CD4-positive, CD25-positive, alpha-beta regulatory T cell (primary cell): ENCODE data around the gene LRRK1. TPM values are rescaled to one million over a fixed set of nuclear protein-coding genes. Genes with fewer than 3 reads are reported as not detected.
A peak's percentile ranks its signal among the peaks of the same experiment; 100 is the strongest.
"Not testable (repeated sequence)": the region's sequence is repeated elsewhere in the genome, so short reads cannot be mapped to it uniquely, and the experiment has no call there.

Source experiments
- ATAC-seq, 2 donors: fragments of 150-1000 bp; cut with Tn5 transposase; one replicate each; pipeline ENCODE4 v1.10.0; 2021; ENCODE audit warnings: low read depth in 2 of 2, moderate number of reproducible peaks in 2 of 2, moderate library complexity in 1 of 2
- DNase-seq, 3 donors: peaks; one replicate each; pipeline versions ENCODE4 v3.0.0 to v3.0.0-alpha.2; 2012 to 2022; ENCODE audit warnings: mixed read lengths in 1 of 3
- H3K27ac ChIP-seq: one replicate; pipeline ENCODE4 v1.7.0; 2013; ENCODE audit warnings: mild to moderate bottlenecking, low read length; ENCODE audit not compliant: insufficient read depth, poor library complexity, severe bottlenecking
- H3K27me3 ChIP-seq: one replicate; pipeline ENCODE4 v1.7.0; 2013; ENCODE audit warnings: low read length; ENCODE audit not compliant: control insufficient read depth, insufficient read depth
- H3K36me3 ChIP-seq: one replicate; pipeline ENCODE4 v1.7.0; 2013; ENCODE audit warnings: mild to moderate bottlenecking, low read length, moderate library complexity; ENCODE audit not compliant: control insufficient read depth, insufficient read depth
- H3K4me1 ChIP-seq: 2 replicates; pipeline ENCODE4 v1.7.0; 2013; ENCODE audit warnings: mild to moderate bottlenecking, low read length; ENCODE audit not compliant: insufficient read depth, control insufficient read depth, poor library complexity, severe bottlenecking
- H3K4me3 ChIP-seq: one replicate; pipeline ENCODE4 v1.7.0; 2013; ENCODE audit warnings: low read depth, mild to moderate bottlenecking, low read length, moderate library complexity
- H3K9me3 ChIP-seq, 2 experiments: 1 replicate in 1 of 2; 2 replicates in 1 of 2; pipeline ENCODE4 v1.7.0; 2013; ENCODE audit warnings: low read length in 2 of 2, mild to moderate bottlenecking in 1 of 2, moderate library complexity in 1 of 2; ENCODE audit not compliant: control insufficient read depth in 2 of 2
- H3K27ac Mint-ChIP-seq, 3 donors: one replicate each; pipeline ENCODE4 v1.8.0; 2020 to 2022; ENCODE audit warnings: mild to moderate bottlenecking in 3 of 3, mixed read lengths in 3 of 3, moderate library complexity in 2 of 3
- H3K27me3 Mint-ChIP-seq: one replicate; pipeline ENCODE4 v1.8.0; 2022; ENCODE audit warnings: mild to moderate bottlenecking, mixed read lengths
- H3K36me3 Mint-ChIP-seq: one replicate; pipeline ENCODE4 v1.8.0; 2020; ENCODE audit warnings: mixed read lengths
- H3K4me1 Mint-ChIP-seq, 4 donors: one replicate each; pipeline ENCODE4 v1.8.0; 2020 to 2022; ENCODE audit warnings: mixed read lengths in 4 of 4, mild to moderate bottlenecking in 1 of 4
- H3K4me3 Mint-ChIP-seq, 4 donors: one replicate each; pipeline ENCODE4 v1.8.0; 2020 to 2022; ENCODE audit warnings: mild to moderate bottlenecking in 4 of 4, mixed read lengths in 4 of 4, moderate library complexity in 3 of 4
- H3K9me3 Mint-ChIP-seq, 7 donors: one replicate each; pipeline ENCODE4 v1.8.0; 2020 to 2022; ENCODE audit warnings: mixed read lengths in 7 of 7, mild to moderate bottlenecking in 3 of 7, moderate library complexity in 2 of 7
- polyA plus RNA-seq, 4 donors: library from polyadenylated mRNA; unstranded; fragments of 300-500 nt; fragmentation: Illumina TruSeq; gene quantifications; one replicate each; pipeline ENCODE4 v1.2.3, GENCODE V29; 2021
- total RNA-seq: library from RNA; stranded (reverse); gene quantifications from one replicate; pipeline ENCODE4 v1.2.3, GENCODE V29; 2022

Gene LRRK1
- total and polyA plus RNA-seq, 5 donors from 2014 or later, result 0.06 to 0.17 TPM; not detected in 3

GRCh38 chr15:101072235-101072634, 153.1 kb downstream of the LRRK1 start:
- H3K27me3 Mint-ChIP-seq, result peaks cover 10% of the 10 kb centered on the region
- not testable (repeated sequence) for ATAC-seq, H3K4me3 ChIP-seq, H3K36me3 Mint-ChIP-seq, H3K4me1 ChIP-seq, H3K27ac ChIP-seq, H3K4me1 Mint-ChIP-seq, H3K27me3 ChIP-seq, H3K9me3 ChIP-seq, H3K9me3 Mint-ChIP-seq, H3K36me3 ChIP-seq, H3K4me3 Mint-ChIP-seq, H3K27ac Mint-ChIP-seq, DNase-seq

- H3K4me3 ChIP-seq, H3K9me3 ChIP-seq, H3K4me1 ChIP-seq, H3K27me3 ChIP-seq, H3K27ac ChIP-seq, H3K4me1 Mint-ChIP-seq, H3K9me3 Mint-ChIP-seq, H3K36me3 ChIP-seq, DNase-seq, ATAC-seq, H3K4me3 Mint-ChIP-seq, H3K27me3 Mint-ChIP-seq, H3K36me3 Mint-ChIP-seq: not testable (repeated sequence)
- H3K27ac Mint-ChIP-seq, result peak overlapping the region in 1 of 3 donors; percentile 29
Measured at GRCh38 chr15:101077806-101078668, 158.9 kb downstream of the LRRK1 start.

- H3K36me3 ChIP-seq, result no peaks in the 10 kb centered on the region
- Mint-ChIP-seq H3K27ac (no peak overlapping the region), H3K36me3 (no peaks in the 10 kb centered on the region), H3K27me3 (peaks cover 3% of the 10 kb centered on the region), H3K4me3 (no peak overlapping the region), H3K4me1 (no peaks in the 10 kb centered on the region), H3K9me3 (no peaks in the 10 kb centered on the region)
- no peaks in the 10 kb centered on the region for H3K27me3 ChIP-seq
- H3K9me3 ChIP-seq, result no peaks in the 10 kb centered on the region
- no peak overlapping the region for H3K4me3 ChIP-seq
- H3K4me1 ChIP-seq, result no peaks in the 10 kb centered on the region
- ATAC-seq (no peak), DNase-seq (no peak)
- no peak overlapping the region for H3K27ac ChIP-seq
Measured at GRCh38 chr15:101078669-101079323, 159.6 kb downstream of the LRRK1 start.

GRCh38 chr15:101081900-101082299, 162.7 kb downstream of the LRRK1 start:
- Mint-ChIP-seq H3K9me3 (no peaks in the 10 kb centered on the region), H3K27me3 (no peaks in the 10 kb centered on the region), H3K36me3 (no peaks in the 10 kb centered on the region), H3K4me1 (no peaks in the 10 kb centered on the region), H3K4me3 (no peak overlapping the region), H3K27ac (no peak overlapping the region)
- Histone ChIP-seq H3K27me3 (no peaks in the 10 kb centered on the region), H3K4me1 (no peaks in the 10 kb centered on the region), H3K27ac (no peak overlapping the region), H3K9me3 (no peaks in the 10 kb centered on the region), H3K4me3 (no peak overlapping the region), H3K36me3 (no peaks in the 10 kb centered on the region)
- no peak for DNase-seq
- ATAC-seq, result no peak

GRCh38 chr15:101083336-101084045, 164.3 kb downstream of the LRRK1 start:
- H3K4me1 Mint-ChIP-seq, result no peaks in the 10 kb centered on the region

GRCh38 chr15:101084801-101085200, 165.6 kb downstream of the LRRK1 start:
- Histone ChIP-seq H3K4me1 (no peaks in the 10 kb centered on the region), H3K4me3 (no peak overlapping the region), H3K36me3 (no peaks in the 10 kb centered on the region), H3K9me3 (no peaks in the 10 kb centered on the region), H3K27me3 (no peaks in the 10 kb centered on the region), H3K27ac (no peak overlapping the region)
- ATAC-seq, result no peak
- no peak overlapping the region for H3K27ac Mint-ChIP-seq
- H3K4me3 Mint-ChIP-seq, result no peak overlapping the region
- peaks cover 0 to 2% (median 0%) of the 10 kb centered on the region in 7 donors for H3K9me3 Mint-ChIP-seq
- H3K36me3 Mint-ChIP-seq, result no peaks in the 10 kb centered on the region
- no peak for DNase-seq
- peaks cover 0 to 4% (median 2%) of the 10 kb centered on the region in 4 donors for H3K4me1 Mint-ChIP-seq
- no peaks in the 10 kb centered on the region for H3K27me3 Mint-ChIP-seq

More at GRCh38 chr15:101083336-101084045, 164.3 kb downstream of the LRRK1 start:
- Histone ChIP-seq H3K4me1 (no peaks in the 10 kb centered on the region), H3K4me3 (no peak overlapping the region), H3K27me3 (no peaks in the 10 kb centered on the region), H3K27ac (no peak overlapping the region), H3K9me3 (no peaks in the 10 kb centered on the region), H3K36me3 (no peaks in the 10 kb centered on the region)
- no peaks in the 10 kb centered on the region for H3K9me3 Mint-ChIP-seq
- H3K4me3 Mint-ChIP-seq, result no peak overlapping the region
- no peaks in the 10 kb centered on the region for H3K27me3 Mint-ChIP-seq
- ATAC-seq, result no peak
- no peaks in the 10 kb centered on the region for H3K36me3 Mint-ChIP-seq
- H3K27ac Mint-ChIP-seq, result peak overlapping the region in 1 of 3 donors; percentile 43
- DNase-seq, result no peak

GRCh38 chr15:101085311-101085700, 166.1 kb downstream of the LRRK1 start:
- H3K27me3 ChIP-seq, result no peaks in the 10 kb centered on the region
- no peak for ATAC-seq
- no peaks in the 10 kb centered on the region for H3K4me1 ChIP-seq
- H3K4me3 ChIP-seq, result no peak overlapping the region
- DNase-seq, result no peak
- H3K36me3 ChIP-seq, result no peaks in the 10 kb centered on the region
- H3K9me3 Mint-ChIP-seq, result peaks cover 0 to 2% (median 0%) of the 10 kb centered on the region in 7 donors
- H3K4me1 Mint-ChIP-seq, result peaks cover 0 to 4% (median 2%) of the 10 kb centered on the region in 4 donors
- H3K27me3 Mint-ChIP-seq, result no peaks in the 10 kb centered on the region
- H3K9me3 ChIP-seq, result no peaks in the 10 kb centered on the region
- no peak overlapping the region for H3K27ac Mint-ChIP-seq
- H3K27ac ChIP-seq, result no peak overlapping the region
- no peaks in the 10 kb centered on the region for H3K36me3 Mint-ChIP-seq
- H3K4me3 Mint-ChIP-seq, result no peak overlapping the region
